Adrenal gland (tissue), 19 donors: ENCODE measurements around the gene ARIH1. TPM values are rescaled to one million over a fixed set of nuclear protein-coding genes. Genes with fewer than 3 reads are reported as not detected.
A peak's percentile ranks its signal among the peaks of the same experiment; 100 is the strongest.

Experiments used
- DNase-seq, 7 donors: peaks; one replicate each; pipeline ENCODE4 v3.0.0-alpha.2; 2019 to 2020
- H3K27ac ChIP-seq, 5 donors: fragments of 200-600 bp; sonication (generic) in 4 of 5; 1 replicate in 3 of 5; 2 replicates in 2 of 5; pipeline versions ENCODE4 v1.5.1 to v1.8.0; 2016 to 2020; ENCODE audit warnings: mild to moderate bottlenecking in 1 of 5
- H3K27me3 ChIP-seq: fragments of 200-600 bp; 2 replicates; pipeline ENCODE4 v1.8.0; 2021
- H3K36me3 ChIP-seq, 2 donors: fragments of 200-600 bp; replicated peaks in 1 of 2; 1 replicate in 1 of 2; 2 replicates in 1 of 2; pipeline versions ENCODE4 v1.5.1 to v1.8.0; 2018 to 2022
- H3K4me1 ChIP-seq, 2 donors: fragments of 200-600 bp; replicated peaks in 1 of 2; 1 replicate in 1 of 2; 2 replicates in 1 of 2; pipeline versions ENCODE4 v1.5.1 to v1.8.0; 2018 to 2021
- H3K4me3 ChIP-seq, 4 donors: fragments of 200-600 bp; sonication (generic) in 3 of 4; one replicate each; pipeline ENCODE4 v1.5.1; 2016 to 2018
- H3K9me3 ChIP-seq, 3 donors: fragments of 200-600 bp; sonication (generic) in 1 of 3; replicated peaks in 1 of 3; 1 replicate in 2 of 3; 2 replicates in 1 of 3; pipeline versions ENCODE4 v1.5.1 to v1.8.0; 2016 to 2021
- CTCF ChIP-seq, 6 experiments: fragments of 450-650 bp in 4 of 6; fragments of 200-600 bp in 2 of 6; sonication (generic) in 1 of 6; IDR thresholded peaks; 1 replicate in 5 of 6; 2 replicates in 1 of 6; pipeline versions ENCODE4 v1.5.1 to v1.8.0; 2016 to 2021; ENCODE audit warnings: antibody characterized with exemption in 6 of 6, mild to moderate bottlenecking in 2 of 6, moderate library complexity in 1 of 6
- POLR2A ChIP-seq, 2 donors: fragments of 450-650 bp; IDR thresholded peaks; one replicate each; pipeline ENCODE4 v1.6.1; 2017; ENCODE audit warnings: antibody characterized with exemption in 2 of 2, mild to moderate bottlenecking in 2 of 2, moderate library complexity in 1 of 2
- WGBS, 4 donors: extraction: QIAGEN DNeasy Blood & Tissue Kit in 2 of 4; methylation state at CpG; one replicate each; pipeline versions ENCODE4 v1.1.5 to v1.1.7; 2013 to 2017; 5-methylcytosine and 5-hydroxymethylcytosine counted together
- intact Hi-C, 2 donors: fragments of 100-400 bp; cut with DNase I; formaldehyde crosslinking; loops; one replicate each; pipeline versions ENCODE4 v1.14.1 to v1.15.0; 2022 to 2023
- long read RNA-seq, 10 donors: library from polyadenylated mRNA in 3 of 10; unstranded in 2 of 10; stranded (forward) in 1 of 10; transcript quantifications; one replicate each; pipeline ENCODE4 v2.0.0 and lab custom pipeline, GENCODE V29; 2021 to 2026
- polyA plus RNA-seq, 3 donors: library from polyadenylated mRNA; stranded (reverse); fragments of 200-250 nt in 2 of 3; fragments of 350-450 nt in 1 of 3; fragmentation: Illumina TruSeq in 1 of 3; extraction: RNeasy Lipid Tissue Mini Kit (QIAGEN cat#74804) in 1 of 3; gene quantifications; one replicate each; pipeline ENCODE4 v1.2.3, GENCODE V29; 2013 to 2014
- total RNA-seq, 9 donors: library from RNA; depleted of rRNA in 4 of 9; stranded (reverse); fragments of >200 nt in 4 of 9; fragments of 120-200 nt in 1 of 9; fragmentation: NEBNext Ultra II Directional in 1 of 9; extraction: Animal tissue kit (Norgen Biotek cat#: 25700) in 1 of 9; gene quantifications; one replicate each; pipeline versions ENCODE4 v1.1.0 to v1.2.4, GENCODE V29; 2013 to 2023
- donor health status: healthy with polysubstance abuse.
- donor health status: Bipolar disorder and iron deficiency.
- donor health status: DM: yes; HTN: yes; CAD: no.
- donor health status: DM: no; HTN: no; CAD: no.
- donor health status: DM: no; HTN: no; CAD: no.
- donor health status: DM: yes; HTN: yes; CAD: no.

Gene ARIH1
- total RNA-seq (100 to 1,000 TPM in 4 of 9 donors, 10 to 100 TPM in 5; 22.6 to 159 (median 60.3) TPM), polyA plus RNA-seq (10 to 100 TPM; 18.3 to 68.3 (median 28.7) TPM)
- long read RNA-seq, donor 1, full-length matches to known transcripts: 3 of 3 reads
- long read RNA-seq, donor 1, partial matches to known transcripts: 0 of 3 reads
- long read RNA-seq, donor 1, other reads (novel, unspliced or antisense): 0 of 3 reads
- long read RNA-seq, donor 2, full-length matches to known transcripts: 4 of 4 reads
- long read RNA-seq, donor 2, partial matches to known transcripts: 0 of 4 reads
- long read RNA-seq, donor 2, other reads (novel, unspliced or antisense): 0 of 4 reads
- long read RNA-seq, donor 3, full-length matches to known transcripts: 6 of 6 reads
- long read RNA-seq, donor 3, partial matches to known transcripts: 0 of 6 reads
- long read RNA-seq, donor 3, other reads (novel, unspliced or antisense): 0 of 6 reads
- long read RNA-seq, donor 4, partial matches to known transcripts: 2 of 6 reads
- long read RNA-seq, donor 4, other reads (novel, unspliced or antisense): 3 of 6 reads
- long read RNA-seq, donor 5, full-length matches to known transcripts: 20 of 27 reads
- long read RNA-seq, donor 5, partial matches to known transcripts: 0 of 27 reads
- long read RNA-seq, donor 5, other reads (novel, unspliced or antisense): 7 of 27 reads
- long read RNA-seq, donor 6, partial matches to known transcripts: 0 of 5 reads
- long read RNA-seq, donor 6, other reads (novel, unspliced or antisense): 5 of 5 reads
- long read RNA-seq, donor 7, full-length matches to known transcripts: 4 of 4 reads
- long read RNA-seq, donor 7, partial matches to known transcripts: 0 of 4 reads
- long read RNA-seq, donor 7, other reads (novel, unspliced or antisense): 0 of 4 reads
- long read RNA-seq, donor 8, full-length matches to known transcripts: 7 of 14 reads
- long read RNA-seq, donor 8, partial matches to known transcripts: 7 of 14 reads
- long read RNA-seq, donor 8, other reads (novel, unspliced or antisense): 0 of 14 reads
- long read RNA-seq, donor 9, full-length matches to known transcripts: 3 of 13 reads
- long read RNA-seq, donor 9, partial matches to known transcripts: 10 of 13 reads
- long read RNA-seq, donor 9, other reads (novel, unspliced or antisense): 0 of 13 reads
- long read RNA-seq, donor 10, full-length matches to known transcripts: 2 of 2 reads
- long read RNA-seq, donor 10, partial matches to known transcripts: 0 of 2 reads
- long read RNA-seq, donor 10, other reads (novel, unspliced or antisense): 0 of 2 reads

- Histone ChIP-seq H3K9me3 (no peaks in the 10 kb centered on the region), H3K27me3 (no peaks in the 10 kb centered on the region), H3K27ac (peak within 1 kb of the TSS; percentile 96 to 100 (median 97)), H3K36me3 (peaks cover 0 to 12% of the 10 kb centered on the region in 2 donors), H3K4me3 (peak within 1 kb of the TSS; percentile 52 to 93 (median 76)), H3K4me1 (peaks cover 7 to 44% of the 10 kb centered on the region in 2 donors)
- 0 to 1% (median 0%) methylated on average over 7 to 62 of the region's 63 CpGs for WGBS, 4 donors
- TF ChIP-seq POLR2A (IDR thresholded peaks at IDR 0.05): peak; percentile 96 to 99
- peak in 4 of 6 experiments; percentile 18 to 30 (median 21) for TF ChIP-seq CTCF (IDR thresholded peaks at IDR 0.05)
- peak; percentile 97 to 99 (median 98) for DNase-seq
- intact Hi-C loops: no loop called here
Observed at GRCh38 chr15:72473614-72474465, at the start of gene ARIH1. Gene ARIH1, plus strand, starts transcription at chr15:72474330. Its CDS starts 310 bp downstream, at chr15:72474640.

GRCh38 chr15:72426753-72427152 lies 47.4 kb upstream of the ARIH1 start:
- no peaks in the 10 kb centered on the region for H3K36me3 ChIP-seq

More at GRCh38 chr15:72426753-72427152, 47.4 kb upstream of the ARIH1 start:
- no peak overlapping the region for H3K4me3 ChIP-seq
- H3K9me3 ChIP-seq: peaks cover 0 to 12% (median 3%) of the 10 kb centered on the region in 3 donors
- H3K27me3 ChIP-seq: no peaks in the 10 kb centered on the region
- intact Hi-C loops: no loop called here
- no peak for DNase-seq
- no peaks in the 10 kb centered on the region for H3K4me1 ChIP-seq
- H3K27ac ChIP-seq: no peak overlapping the region
- no peak for TF ChIP-seq POLR2A (IDR thresholded peaks at IDR 0.05)
- TF ChIP-seq CTCF (IDR thresholded peaks at IDR 0.05): no peak
